B cell (primary cell): ENCODE results near the gene ITPR2. TPM values are rescaled to one million over a fixed set of nuclear protein-coding genes. Genes with fewer than 3 reads are reported as not detected.
"Not testable (repeated sequence)": the region's sequence is repeated elsewhere in the genome, so short reads cannot be mapped to it uniquely, and the experiment has no call there.

Experiments
- ATAC-seq: fragments of 200-7000 bp; cut with Tn5 transposase; one replicate; pipeline ENCODE4 v1.10.0; 2021; ENCODE audit warnings: low read depth, mild to moderate bottlenecking, moderate number of reproducible peaks, moderate library complexity
- CTCF ChIA-PET: fragments of 350-600 bp; sonication (Branson Sonifier 250); formaldehyde crosslinking; loops from one replicate; lab custom pipeline; 2021; ENCODE audit warnings: antibody characterized with exemption, inconsistent platforms; lab: Charles Lee
- POLR2A ChIA-PET: fragments of 350-600 bp; sonication (Branson Sonifier 250); formaldehyde crosslinking; loops from one replicate; lab custom pipeline; 2021; ENCODE audit warnings: antibody characterized with exemption; lab: Charles Lee
- DNase-seq: peaks from one replicate; pipeline ENCODE4 v3.0.0; 2013
- H2AFZ ChIP-seq: 2 replicates; pipeline ENCODE4 v1.6.1; 2012; ENCODE audit warnings: mild to moderate bottlenecking, low read depth, low read length; ENCODE audit not compliant: insufficient read depth, poor library complexity, severe bottlenecking
- H3K27ac ChIP-seq, 2 donors: 1 replicate in 1 of 2; 2 replicates in 1 of 2; pipeline ENCODE4 v1.5.1; 2012 to 2013; ENCODE audit warnings: low read length in 2 of 2, mild to moderate bottlenecking in 2 of 2, moderate library complexity in 1 of 2
- H3K27me3 ChIP-seq, 4 experiments: fragments of 200-600 bp in 1 of 4; sonication (generic) in 1 of 4; replicated peaks in 1 of 4; 1 replicate in 2 of 4; 2 replicates in 2 of 4; pipeline versions ENCODE4 v1.6.1 to v1.7.0; 2013 to 2016; ENCODE audit warnings: low read length in 3 of 4, mild to moderate bottlenecking in 2 of 4, mixed read lengths in 1 of 4, moderate library complexity in 1 of 4; ENCODE audit not compliant: insufficient read depth in 4 of 4, control insufficient read depth in 3 of 4; ENCODE audit errors: control extremely low read depth in 1 of 4
- H3K36me3 ChIP-seq, 2 experiments: replicated peaks in 1 of 2; 1 replicate in 1 of 2; 2 replicates in 1 of 2; pipeline versions ENCODE4 v1.6.1 to v1.7.1; 2013; ENCODE audit warnings: low read length in 1 of 2; ENCODE audit not compliant: insufficient read depth in 2 of 2, control insufficient read depth in 1 of 2; ENCODE audit errors: control extremely low read depth in 1 of 2, extremely low read depth in 1 of 2
- H3K4me1 ChIP-seq, 2 donors: fragments of 200-600 bp in 1 of 2; sonication (generic) in 1 of 2; 1 replicate in 1 of 2; 2 replicates in 1 of 2; pipeline versions ENCODE4 v1.5.1 to v1.6.1; 2013 to 2017; ENCODE audit warnings: low read length in 2 of 2; ENCODE audit not compliant: control insufficient read depth in 2 of 2, insufficient read depth in 2 of 2
- H3K4me2 ChIP-seq: replicated peaks from 2 replicates; pipeline ENCODE3; 2012; ENCODE audit warnings: mild to moderate bottlenecking, low read depth, low read length; ENCODE audit not compliant: poor library complexity, severe bottlenecking
- H3K4me3 ChIP-seq, 5 experiments: fragments of 200-600 bp in 1 of 5; sonication (generic) in 1 of 5; 1 replicate in 3 of 5; 2 replicates in 2 of 5; pipeline versions ENCODE4 v1.5.1 to v1.7.0; 2011 to 2016; ENCODE audit warnings: low read length in 4 of 5, mild to moderate bottlenecking in 4 of 5, low read depth in 2 of 5, control low read depth in 1 of 5, moderate library complexity in 1 of 5; ENCODE audit not compliant: insufficient read depth in 1 of 5; ENCODE audit errors: control extremely low read depth in 1 of 5, extremely low read depth in 1 of 5
- H3K79me2 ChIP-seq: fragments of 200-600 bp; sonication (generic); one replicate; pipeline ENCODE4 v1.6.0; 2016; ENCODE audit warnings: low read length; ENCODE audit not compliant: control insufficient read depth, insufficient read depth
- H3K9ac ChIP-seq: fragments of 200-600 bp; sonication (generic); 2 replicates; pipeline ENCODE4 v1.6.1; 2017; ENCODE audit warnings: mild to moderate bottlenecking, low read length, moderate library complexity
- H3K9me3 ChIP-seq, 3 donors: one replicate each; pipeline versions ENCODE4 v1.6.1 to v1.7.1; 2013; ENCODE audit warnings: low read length in 2 of 3; ENCODE audit not compliant: control insufficient read depth in 2 of 3, insufficient read depth in 1 of 3; ENCODE audit errors: control extremely low read depth in 1 of 3
- H4K20me1 ChIP-seq: 2 replicates; pipeline ENCODE4 v1.6.0; 2012; ENCODE audit warnings: mild to moderate bottlenecking, low read length; ENCODE audit not compliant: insufficient read depth, control insufficient read depth, poor library complexity, severe bottlenecking
- H3K27ac Mint-ChIP-seq: one replicate; pipeline ENCODE4 v1.8.0; 2021; ENCODE audit warnings: mixed read lengths
- H3K27me3 Mint-ChIP-seq: one replicate; pipeline ENCODE4 v1.8.0; 2021; ENCODE audit warnings: mixed read lengths
- H3K4me1 Mint-ChIP-seq: one replicate; pipeline ENCODE4 v1.8.0; 2021; ENCODE audit warnings: mixed read lengths
- H3K4me3 Mint-ChIP-seq: one replicate; pipeline ENCODE4 v1.8.0; 2021; ENCODE audit warnings: mixed read lengths
- H3K9me3 Mint-ChIP-seq: one replicate; pipeline ENCODE4 v1.8.0; 2022; ENCODE audit warnings: mixed read lengths; ENCODE audit not compliant: insufficient read depth
- EZH2 ChIP-seq: IDR thresholded peaks from 2 replicates; pipeline ENCODE4 v1.6.1; 2012; ENCODE audit warnings: borderline replicate concordance, low read depth, mild to moderate bottlenecking, moderate library complexity, low read length; ENCODE audit not compliant: insufficient read depth, poor library complexity, severe bottlenecking
- WGBS: methylation state at CpG from one replicate; pipeline ENCODE4 v1.1.5; 2013; ENCODE audit warnings: missing lambda C conversion rate; ENCODE audit not compliant: insufficient coverage; 5-methylcytosine and 5-hydroxymethylcytosine counted together
- intact Hi-C: fragments of 100-400 bp; cut with micrococcal nuclease; formaldehyde crosslinking; loops from one replicate; pipeline ENCODE4 v1.10.0; 2022
- polyA plus RNA-seq: library from polyadenylated mRNA; depleted of rRNA; stranded (reverse); fragments of >200 nt; gene quantifications from 2 replicates; pipeline ENCODE4 v1.2.3, GENCODE V29; 2012
- total RNA-seq, 2 donors: library from RNA; stranded (reverse); fragments of 120-200 nt in 1 of 2; gene quantifications; 1 replicate in 1 of 2; 2 replicates in 1 of 2; pipeline versions ENCODE4 v1.2.3 to v1.2.4, GENCODE V29; 2013 to 2022
- TF ChIP-seq, protein P1 (sequence below): fragments of 200-600 bp; IDR thresholded peaks from one replicate; pipeline ENCODE4 v1.8.0; 2022; ENCODE audit warnings: antibody characterized with exemption, mild to moderate bottlenecking

The ITPR2 gene
- total and polyA plus RNA-seq, 2 donors (not counting 1 experiment from before 2014, with no cell fraction given), result 4.3 to 113 TPM

DNA sequence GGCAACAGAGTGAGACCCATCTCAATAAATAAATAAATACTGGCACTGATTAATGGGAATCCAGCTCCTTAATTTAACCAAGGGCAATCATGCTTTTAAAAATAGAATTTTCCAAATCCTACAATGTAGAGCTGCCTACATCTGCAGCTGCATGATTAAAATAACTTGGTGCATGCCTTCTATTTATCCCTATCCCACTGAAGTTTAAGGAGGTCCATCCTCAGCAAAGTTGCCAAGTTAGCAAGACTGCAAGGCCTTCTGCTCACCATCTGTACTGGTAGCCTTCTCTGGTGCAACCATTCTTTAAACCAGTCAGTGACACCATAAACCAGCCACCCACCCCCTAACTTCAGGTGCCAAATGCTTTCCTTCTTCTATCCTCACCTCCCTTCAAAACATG lies 226.1 kb downstream of the ITPR2 start:
- no peaks in the 10 kb centered on the region for H3K9me3 Mint-ChIP-seq
- DNase-seq, result no peak
- TF ChIP-seq EZH2, result no peak
- TF ChIP-seq, protein P1, sequence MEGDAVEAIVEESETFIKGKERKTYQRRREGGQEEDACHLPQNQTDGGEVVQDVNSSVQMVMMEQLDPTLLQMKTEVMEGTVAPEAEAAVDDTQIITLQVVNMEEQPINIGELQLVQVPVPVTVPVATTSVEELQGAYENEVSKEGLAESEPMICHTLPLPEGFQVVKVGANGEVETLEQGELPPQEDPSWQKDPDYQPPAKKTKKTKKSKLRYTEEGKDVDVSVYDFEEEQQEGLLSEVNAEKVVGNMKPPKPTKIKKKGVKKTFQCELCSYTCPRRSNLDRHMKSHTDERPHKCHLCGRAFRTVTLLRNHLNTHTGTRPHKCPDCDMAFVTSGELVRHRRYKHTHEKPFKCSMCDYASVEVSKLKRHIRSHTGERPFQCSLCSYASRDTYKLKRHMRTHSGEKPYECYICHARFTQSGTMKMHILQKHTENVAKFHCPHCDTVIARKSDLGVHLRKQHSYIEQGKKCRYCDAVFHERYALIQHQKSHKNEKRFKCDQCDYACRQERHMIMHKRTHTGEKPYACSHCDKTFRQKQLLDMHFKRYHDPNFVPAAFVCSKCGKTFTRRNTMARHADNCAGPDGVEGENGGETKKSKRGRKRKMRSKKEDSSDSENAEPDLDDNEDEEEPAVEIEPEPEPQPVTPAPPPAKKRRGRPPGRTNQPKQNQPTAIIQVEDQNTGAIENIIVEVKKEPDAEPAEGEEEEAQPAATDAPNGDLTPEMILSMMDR, result no peak
- Histone ChIP-seq H4K20me1 (no peaks in the 10 kb centered on the region), H3K36me3 (peaks cover 0 to 4% of the 10 kb centered on the region in 2 experiments), H3K4me2 (no peak overlapping the region), H3K27ac (no peak overlapping the region), H3K4me3 (no peak overlapping the region), H3K79me2 (no peaks in the 10 kb centered on the region), H3K9me3 (no peaks in the 10 kb centered on the region), H3K27me3 (no peaks in the 10 kb centered on the region), H3K9ac (no peak overlapping the region), H2AFZ (no peak overlapping the region), H3K4me1 (no peaks in the 10 kb centered on the region)
- no peak for ATAC-seq
- no peaks in the 10 kb centered on the region for H3K27me3 Mint-ChIP-seq
- no peaks in the 10 kb centered on the region for H3K4me1 Mint-ChIP-seq
- H3K4me3 Mint-ChIP-seq, result no peak overlapping the region
- no peak overlapping the region for H3K27ac Mint-ChIP-seq
- ChIA-PET POLR2A (no interaction called here), CTCF (interaction anchor here (1.7 kb wide), 1 partner anchor 509 kb away, joined by 5 read pairs; no protein-coding TSS in a partner anchor)
- intact Hi-C loops, result no loop called here

DNA sequence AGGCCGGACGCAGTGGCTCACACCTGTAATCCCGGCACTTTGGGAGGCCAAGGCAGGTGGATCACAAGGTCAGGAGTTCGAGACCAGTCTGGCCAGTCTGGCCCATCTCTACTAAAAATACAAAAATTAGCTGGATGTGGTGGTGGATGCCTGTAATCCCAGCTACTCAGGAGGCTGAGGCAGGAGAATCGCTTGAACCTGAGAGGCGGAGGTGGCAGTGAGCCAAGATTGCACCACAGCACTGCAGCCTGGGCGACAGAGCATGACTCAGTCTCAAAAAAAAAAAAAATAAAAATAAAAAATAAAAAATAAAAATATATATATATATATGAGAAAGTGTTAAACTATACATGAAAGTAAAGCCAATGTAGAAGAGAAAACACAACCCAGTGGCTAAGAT lies 228.2 kb downstream of the ITPR2 start:
- H3K4me1 ChIP-seq, POLR2A ChIA-PET, H3K4me2 ChIP-seq, H3K4me3 Mint-ChIP-seq, H3K9me3 ChIP-seq, intact Hi-C loops, H3K27ac ChIP-seq, H3K4me3 ChIP-seq, H3K27me3 ChIP-seq, H3K4me1 Mint-ChIP-seq, H3K9ac ChIP-seq, H3K9me3 Mint-ChIP-seq, H4K20me1 ChIP-seq, DNase-seq, H3K79me2 ChIP-seq, H3K27ac Mint-ChIP-seq, H3K27me3 Mint-ChIP-seq, ATAC-seq, H2AFZ ChIP-seq: not testable (repeated sequence)
- no CpG with 5 or more reads among the region's 7 CpGs for WGBS
- peaks cover 0 to 14% of the 10 kb centered on the region in 2 experiments for H3K36me3 ChIP-seq
- CTCF ChIA-PET, result interaction anchor here (0.9 kb wide), 1 partner anchor 9 kb away, joined by 3 read pairs; no protein-coding TSS in a partner anchor
